Dendritic cell treated with granulocyte-macrophage colony-stimulating factor and Interleukin-4, amounts not matched to agents 40 ng/mL and 50 ng/mL, for 4 days (primary cell): Measurements from ENCODE around the gene TSR3.
A peak's percentile ranks its signal among the peaks of the same experiment; 100 is the strongest.

ENCODE experiments used
- H3K27ac Mint-ChIP-seq: one replicate; pipeline ENCODE4 v1.8.0; 2022; ENCODE audit warnings: mild to moderate bottlenecking, mixed read lengths
- H3K27me3 Mint-ChIP-seq: one replicate; pipeline ENCODE4 v1.8.0; 2022; ENCODE audit warnings: mild to moderate bottlenecking, mixed read lengths
- H3K36me3 Mint-ChIP-seq: one replicate; pipeline ENCODE4 v1.8.0; 2022; ENCODE audit warnings: low read depth, mixed read lengths
- H3K4me1 Mint-ChIP-seq: one replicate; pipeline ENCODE4 v1.8.0; 2022; ENCODE audit warnings: low read depth, mixed read lengths
- H3K4me3 Mint-ChIP-seq: one replicate; pipeline ENCODE4 v1.8.0; 2022; ENCODE audit warnings: mild to moderate bottlenecking, moderate library complexity, mixed read lengths
- H3K9me3 Mint-ChIP-seq: one replicate; pipeline ENCODE4 v1.8.0; 2022; ENCODE audit warnings: mixed read lengths
- intact Hi-C: fragments of 100-400 bp; cut with micrococcal nuclease; formaldehyde crosslinking; loops from one replicate; pipeline ENCODE4 v1.15.0; 2022

The TSR3 gene

GRCh38 chr16:1301562-1301961, 50.1 kb downstream of the TSR3 start:
- intact Hi-C loops: no loop called here
- H3K36me3 Mint-ChIP-seq: no peaks in the 10 kb centered on the region
- peak overlapping the region; percentile 37 for H3K27ac Mint-ChIP-seq
- H3K9me3 Mint-ChIP-seq: no peaks in the 10 kb centered on the region
- H3K4me3 Mint-ChIP-seq: peak overlapping the region; percentile 48
- peaks cover 41% of the 10 kb centered on the region for H3K4me1 Mint-ChIP-seq
- H3K27me3 Mint-ChIP-seq: peaks cover 36% of the 10 kb centered on the region

GRCh38 chr16:1300664-1301476, 50.8 kb downstream of the TSR3 start:
- peak overlapping the region; percentile 37 for H3K27ac Mint-ChIP-seq
- no peaks in the 10 kb centered on the region for H3K36me3 Mint-ChIP-seq
- peaks cover 33% of the 10 kb centered on the region for H3K27me3 Mint-ChIP-seq
- H3K9me3 Mint-ChIP-seq: no peaks in the 10 kb centered on the region
- intact Hi-C loops: no loop called here
- peak overlapping the region; percentile 48 for H3K4me3 Mint-ChIP-seq
- H3K4me1 Mint-ChIP-seq: peaks cover 35% of the 10 kb centered on the region

- intact Hi-C loops: no loop called here
- peaks cover 31% of the 10 kb centered on the region for H3K4me1 Mint-ChIP-seq
- H3K4me3 Mint-ChIP-seq: no peak overlapping the region
- H3K27me3 Mint-ChIP-seq: peaks cover 39% of the 10 kb centered on the region
- H3K36me3 Mint-ChIP-seq: no peaks in the 10 kb centered on the region
- H3K27ac Mint-ChIP-seq: no peak overlapping the region
- no peaks in the 10 kb centered on the region for H3K9me3 Mint-ChIP-seq
These were observed 51.8 kb downstream of the TSR3 start for GRCh38 chr16:1299868-1300203.
